ENCODE measurements around the gene CLK4.
A peak's percentile ranks its signal among the peaks of the same experiment; 100 is the strongest.
"Not testable (repeated sequence)": the region's sequence is repeated elsewhere in the genome, so short reads cannot be mapped to it uniquely, and the experiment has no call there.

Gene CLK4

GRCh38 chr5:178602752-178603151, 24.1 kb downstream of the CLK4 start:
- Histone ChIP-seq H3K9ac (ENCODE audit: low read length) (no peak overlapping the region), H3K27ac (ENCODE audit: low read depth, low read length) (peak overlapping the region; percentile 21), H3K4me1 (ENCODE audit: insufficient read depth, low read length) (no peaks in the 10 kb centered on the region), H3K9me3 (ENCODE audit: low read length) (no peaks in the 10 kb centered on the region), H3K36me3 (ENCODE audit: insufficient read depth, low read length) (peaks cover 45% of the 10 kb centered on the region), H3K4me3 (ENCODE audit: low read depth in 1 of 2, low read length in 2 of 2) (no peak overlapping the region), H3K27me3 (ENCODE audit: control insufficient read depth in 1 of 2, insufficient read depth in 2 of 2, low read length in 2 of 2) (no peaks in the 10 kb centered on the region)

GRCh38 chr5:178595750-178596149, 31.1 kb downstream of the CLK4 start:
- H3K27ac ChIP-seq (ENCODE audit: low read depth, low read length) = no peak overlapping the region
- H3K4me3 ChIP-seq (ENCODE audit: low read depth in 1 of 2, low read length in 2 of 2) = no peak overlapping the region
- H3K36me3 ChIP-seq (ENCODE audit: insufficient read depth, low read length) = no peaks in the 10 kb centered on the region
- H3K9me3 ChIP-seq (ENCODE audit: low read length) = no peaks in the 10 kb centered on the region
- H3K27me3 ChIP-seq (ENCODE audit: control insufficient read depth in 1 of 2, insufficient read depth in 2 of 2, low read length in 2 of 2) = no peaks in the 10 kb centered on the region
- no peak overlapping the region for H3K9ac ChIP-seq (ENCODE audit: low read length)
- H3K4me1 ChIP-seq (ENCODE audit: insufficient read depth, low read length) = peaks cover 2% of the 10 kb centered on the region

- H3K27me3 ChIP-seq (ENCODE audit: control insufficient read depth in 1 of 2, insufficient read depth in 2 of 2, low read length in 2 of 2) = peaks cover 0 to 5% of the 10 kb centered on the region in 2 donors
- H3K9me3 ChIP-seq (ENCODE audit: low read length) = no peaks in the 10 kb centered on the region
- no peak overlapping the region for H3K4me3 ChIP-seq (ENCODE audit: low read depth in 1 of 2, low read length in 2 of 2)
- H3K4me1 ChIP-seq (ENCODE audit: insufficient read depth, low read length) = peaks cover 5% of the 10 kb centered on the region
- no peak overlapping the region for H3K9ac ChIP-seq (ENCODE audit: low read length)
- H3K27ac ChIP-seq (ENCODE audit: low read depth, low read length) = no peak overlapping the region
- no peaks in the 10 kb centered on the region for H3K36me3 ChIP-seq (ENCODE audit: insufficient read depth, low read length)
Observed at GRCh38 chr5:178595150-178595549, 31.7 kb downstream of the CLK4 start.

GRCh38 chr5:178590924-178591423, 35.9 kb downstream of the CLK4 start:
- peaks cover 5% of the 10 kb centered on the region for H3K4me1 ChIP-seq (ENCODE audit: insufficient read depth, low read length)
- H3K4me3 ChIP-seq (ENCODE audit: low read depth in 1 of 2, low read length in 2 of 2) = peak overlapping the region; percentile 57 to 58
- peaks cover 0 to 20% of the 10 kb centered on the region in 2 donors for H3K27me3 ChIP-seq (ENCODE audit: control insufficient read depth in 1 of 2, insufficient read depth in 2 of 2, low read length in 2 of 2)
- H3K27ac ChIP-seq (ENCODE audit: low read depth, low read length) = no peak overlapping the region
- no peaks in the 10 kb centered on the region for H3K9me3 ChIP-seq (ENCODE audit: low read length)
- no peaks in the 10 kb centered on the region for H3K36me3 ChIP-seq (ENCODE audit: insufficient read depth, low read length)
- no peak overlapping the region for H3K9ac ChIP-seq (ENCODE audit: low read length)

GRCh38 chr5:178590141-178590923, 36.5 kb downstream of the CLK4 start, which contains the start of gene COL23A1:
Gene COL23A1, minus strand, starts transcription at chr5:178590393.
- Histone ChIP-seq H3K4me1 (ENCODE audit: insufficient read depth, low read length) (peaks cover 5% of the 10 kb centered on the region), H3K4me3 (ENCODE audit: low read depth in 1 of 2, low read length in 2 of 2) (peak within 1 kb of the TSS; percentile 57 to 58), H3K9ac (ENCODE audit: low read length) (no peak within 1 kb of the TSS), H3K36me3 (ENCODE audit: insufficient read depth, low read length) (no peaks in the 10 kb centered on the region), H3K9me3 (ENCODE audit: low read length) (no peaks in the 10 kb centered on the region), H3K27me3 (ENCODE audit: control insufficient read depth in 1 of 2, insufficient read depth in 2 of 2, low read length in 2 of 2) (peaks cover 0 to 26% of the 10 kb centered on the region in 2 donors), H3K27ac (ENCODE audit: low read depth, low read length) (no peak within 1 kb of the TSS)

GRCh38 chr5:178589180-178590140, 37.4 kb downstream of the CLK4 start:
- Histone ChIP-seq H3K9ac (ENCODE audit: low read length) (no peak overlapping the region), H3K27ac (ENCODE audit: low read depth, low read length) (no peak overlapping the region), H3K4me1 (ENCODE audit: insufficient read depth, low read length) (peaks cover 5% of the 10 kb centered on the region), H3K27me3 (ENCODE audit: control insufficient read depth in 1 of 2, insufficient read depth in 2 of 2, low read length in 2 of 2) (peaks cover 0 to 28% of the 10 kb centered on the region in 2 donors), H3K9me3 (ENCODE audit: low read length) (no peaks in the 10 kb centered on the region), H3K4me3 (ENCODE audit: low read depth in 1 of 2, low read length in 2 of 2) (peak overlapping the region in 1 of 2 donors; percentile 58), H3K36me3 (ENCODE audit: insufficient read depth, low read length) (no peaks in the 10 kb centered on the region)

- Histone ChIP-seq H3K9me3 (ENCODE audit: low read length) (no peaks in the 10 kb centered on the region), H3K9ac (ENCODE audit: low read length) (no peak overlapping the region), H3K36me3 (ENCODE audit: insufficient read depth, low read length) (no peaks in the 10 kb centered on the region), H3K27me3 (ENCODE audit: control insufficient read depth in 1 of 2, insufficient read depth in 2 of 2, low read length in 2 of 2) (peaks cover 0 to 28% of the 10 kb centered on the region in 2 donors), H3K4me1 (ENCODE audit: insufficient read depth, low read length) (peaks cover 5% of the 10 kb centered on the region), H3K4me3 (ENCODE audit: low read depth in 1 of 2, low read length in 2 of 2) (no peak overlapping the region), H3K27ac (ENCODE audit: low read depth, low read length) (no peak overlapping the region)
Observed at GRCh38 chr5:178588769-178589168, 38.1 kb downstream of the CLK4 start.

- H3K4me3 ChIP-seq (ENCODE audit: low read depth in 1 of 2, low read length in 2 of 2) = no peak overlapping the region
- H3K27me3 ChIP-seq (ENCODE audit: control insufficient read depth in 1 of 2, insufficient read depth in 2 of 2, low read length in 2 of 2) = peaks cover 0 to 28% of the 10 kb centered on the region in 2 donors
- peaks cover 5% of the 10 kb centered on the region for H3K4me1 ChIP-seq (ENCODE audit: insufficient read depth, low read length)
- no peaks in the 10 kb centered on the region for H3K9me3 ChIP-seq (ENCODE audit: low read length)
- no peaks in the 10 kb centered on the region for H3K36me3 ChIP-seq (ENCODE audit: insufficient read depth, low read length)
- H3K27ac ChIP-seq (ENCODE audit: low read depth, low read length) = no peak overlapping the region
- H3K9ac ChIP-seq (ENCODE audit: low read length) = no peak overlapping the region
Observed at GRCh38 chr5:178587763-178588611, 38.9 kb downstream of the CLK4 start.

- Histone ChIP-seq H3K36me3 (ENCODE audit: insufficient read depth, low read length) (no peaks in the 10 kb centered on the region), H3K27ac (ENCODE audit: low read depth, low read length) (no peak overlapping the region), H3K9ac (ENCODE audit: low read length) (no peak overlapping the region), H3K4me1 (ENCODE audit: insufficient read depth, low read length) (peaks cover 5% of the 10 kb centered on the region), H3K9me3 (ENCODE audit: low read length) (no peaks in the 10 kb centered on the region), H3K27me3 (ENCODE audit: control insufficient read depth in 1 of 2, insufficient read depth in 2 of 2, low read length in 2 of 2) (peaks cover 0 to 28% of the 10 kb centered on the region in 2 donors), H3K4me3 (ENCODE audit: low read depth in 1 of 2, low read length in 2 of 2) (no peak overlapping the region)
Observed at GRCh38 chr5:178586396-178586795, 40.5 kb downstream of the CLK4 start.

- not testable (repeated sequence) for H3K9ac ChIP-seq (ENCODE audit: low read length); H3K4me1 ChIP-seq (ENCODE audit: insufficient read depth, low read length); H3K27ac ChIP-seq (ENCODE audit: low read depth, low read length); H3K36me3 ChIP-seq (ENCODE audit: insufficient read depth, low read length); H3K4me3 ChIP-seq (ENCODE audit: low read depth in 1 of 2, low read length in 2 of 2); H3K9me3 ChIP-seq (ENCODE audit: low read length)
- peaks cover 0 to 25% of the 10 kb centered on the region in 2 donors for H3K27me3 ChIP-seq (ENCODE audit: control insufficient read depth in 1 of 2, insufficient read depth in 2 of 2, low read length in 2 of 2)
Observed at GRCh38 chr5:178585421-178585820, 41.4 kb downstream of the CLK4 start.

Data from muscle layer of colon (tissue), 2 donors.